Measurements from ENCODE around the gene TCF20. TPM values are rescaled to one million over a fixed set of nuclear protein-coding genes. Genes with fewer than 3 reads are reported as not detected.

TCF20 gene
- total RNA-seq, 6 experiments from 2014 or later, result 15.4 to 20.5 (median 18.5) TPM

GRCh38 chr22:42292732-42293520, 22.5 kb upstream of the TCF20 start:
- H3K27me3 ChIP-seq, result no peaks in the 10 kb centered on the region
- H3K27ac ChIP-seq, result no peak overlapping the region
- intact Hi-C loops (cut with DNase I), result no loop called here
- H3K4me3 ChIP-seq, result no peak overlapping the region
- WGBS (ENCODE audit: insufficient coverage, low coverage, low lambda C conversion rate, missing lambda C conversion rate), result 29% methylated on average over 1 of the region's 12 CpGs
- DNase-seq (no peak), ATAC-seq (no peak)
- H3K4me1 ChIP-seq, result no peaks in the 10 kb centered on the region
- H3K9me3 ChIP-seq, result no peaks in the 10 kb centered on the region
- H3K36me3 ChIP-seq, result no peaks in the 10 kb centered on the region
- TF ChIP-seq POLR2A (IDR thresholded peaks at IDR 0.05) (no peak), CTCF (IDR thresholded peaks at IDR 0.05) (no peak)

GRCh38 chr22:42291287-42291686, 20.8 kb upstream of the TCF20 start:
- intact Hi-C loops (cut with DNase I), result no loop called here
- no peak for DNase-seq

GRCh38 chr22:42289671-42290541, 19.5 kb upstream of the TCF20 start:
- TF ChIP-seq CTCF (IDR thresholded peaks at IDR 0.05), result no peak
- TF ChIP-seq POLR2A (IDR thresholded peaks at IDR 0.05), result no peak
- Histone ChIP-seq H3K9me3 (no peaks in the 10 kb centered on the region), H3K27ac (no peak overlapping the region), H3K36me3 (no peaks in the 10 kb centered on the region), H3K4me1 (no peaks in the 10 kb centered on the region), H3K4me3 (no peak overlapping the region), H3K27me3 (peaks cover 0 to under 1% of the 10 kb centered on the region in 2 donors)
- DNase-seq (no peak), ATAC-seq (no peak)
- intact Hi-C loops (cut with DNase I), result no loop called here
- 80% methylated on average over 16 of the region's 36 CpGs for WGBS (ENCODE audit: insufficient coverage, low coverage, low lambda C conversion rate, missing lambda C conversion rate)

More at GRCh38 chr22:42291287-42291686, 20.8 kb upstream of the TCF20 start:
- Histone ChIP-seq H3K27me3 (no peaks in the 10 kb centered on the region), H3K36me3 (no peaks in the 10 kb centered on the region), H3K4me3 (no peak overlapping the region), H3K9me3 (no peaks in the 10 kb centered on the region), H3K4me1 (no peaks in the 10 kb centered on the region), H3K27ac (no peak overlapping the region)
- no peak for ATAC-seq
- TF ChIP-seq POLR2A (IDR thresholded peaks at IDR 0.05) (no peak), CTCF (IDR thresholded peaks at IDR 0.05) (no peak)
- WGBS (ENCODE audit: insufficient coverage, low coverage, low lambda C conversion rate, missing lambda C conversion rate), result no CpG with 5 or more reads among the region's 6 CpGs

GRCh38 chr22:42288791-42289190, 18.3 kb upstream of the TCF20 start:
- Histone ChIP-seq H3K4me1 (no peaks in the 10 kb centered on the region), H3K27me3 (peaks cover 0 to 4% of the 10 kb centered on the region in 2 donors), H3K9me3 (no peaks in the 10 kb centered on the region), H3K4me3 (no peak overlapping the region), H3K27ac (no peak overlapping the region), H3K36me3 (no peaks in the 10 kb centered on the region)
- no peak for ATAC-seq
- 77% methylated on average over 5 of the region's 5 CpGs for WGBS (ENCODE audit: insufficient coverage, low coverage, low lambda C conversion rate, missing lambda C conversion rate)
- intact Hi-C loops (cut with DNase I), result no loop called here
- DNase-seq, result no peak
- no peak for TF ChIP-seq POLR2A (IDR thresholded peaks at IDR 0.05)

Measured in right lobe of liver (tissue), 6 donors.